Measurements from ENCODE around the gene STARD10.
A peak's percentile ranks its signal among the peaks of the same experiment; 100 is the strongest.

Gene STARD10

DNA sequence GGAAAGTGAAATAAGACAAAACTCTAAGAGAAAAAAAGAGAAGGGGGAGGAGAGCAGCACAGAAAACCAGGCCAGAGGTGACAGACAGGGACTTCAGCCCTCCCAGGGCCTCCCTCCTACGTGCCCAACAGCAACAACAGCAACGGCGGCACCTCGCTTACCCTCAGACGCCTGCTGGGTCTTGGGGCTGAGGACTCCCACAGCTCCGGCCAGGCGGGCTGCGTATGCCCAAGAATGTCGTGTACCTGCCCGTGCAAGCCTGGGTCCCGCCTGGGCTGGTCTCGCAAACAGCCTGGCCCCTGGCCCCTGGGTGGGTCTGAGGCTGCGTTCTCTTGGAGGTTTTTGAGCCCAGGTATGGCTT, 72.2 kb downstream of the STARD10 start:
- H3K4me3 ChIP-seq (ENCODE audit: low read depth, low read length) = peak overlapping the region; percentile 62
- TF ChIP-seq, protein P1, sequence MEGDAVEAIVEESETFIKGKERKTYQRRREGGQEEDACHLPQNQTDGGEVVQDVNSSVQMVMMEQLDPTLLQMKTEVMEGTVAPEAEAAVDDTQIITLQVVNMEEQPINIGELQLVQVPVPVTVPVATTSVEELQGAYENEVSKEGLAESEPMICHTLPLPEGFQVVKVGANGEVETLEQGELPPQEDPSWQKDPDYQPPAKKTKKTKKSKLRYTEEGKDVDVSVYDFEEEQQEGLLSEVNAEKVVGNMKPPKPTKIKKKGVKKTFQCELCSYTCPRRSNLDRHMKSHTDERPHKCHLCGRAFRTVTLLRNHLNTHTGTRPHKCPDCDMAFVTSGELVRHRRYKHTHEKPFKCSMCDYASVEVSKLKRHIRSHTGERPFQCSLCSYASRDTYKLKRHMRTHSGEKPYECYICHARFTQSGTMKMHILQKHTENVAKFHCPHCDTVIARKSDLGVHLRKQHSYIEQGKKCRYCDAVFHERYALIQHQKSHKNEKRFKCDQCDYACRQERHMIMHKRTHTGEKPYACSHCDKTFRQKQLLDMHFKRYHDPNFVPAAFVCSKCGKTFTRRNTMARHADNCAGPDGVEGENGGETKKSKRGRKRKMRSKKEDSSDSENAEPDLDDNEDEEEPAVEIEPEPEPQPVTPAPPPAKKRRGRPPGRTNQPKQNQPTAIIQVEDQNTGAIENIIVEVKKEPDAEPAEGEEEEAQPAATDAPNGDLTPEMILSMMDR (conservative IDR thresholded peaks at IDR 0.05; ENCODE audit: low read depth, low read length) = no peak
- DNase-seq (ENCODE audit: low read depth) = peak; percentile 57

DNA sequence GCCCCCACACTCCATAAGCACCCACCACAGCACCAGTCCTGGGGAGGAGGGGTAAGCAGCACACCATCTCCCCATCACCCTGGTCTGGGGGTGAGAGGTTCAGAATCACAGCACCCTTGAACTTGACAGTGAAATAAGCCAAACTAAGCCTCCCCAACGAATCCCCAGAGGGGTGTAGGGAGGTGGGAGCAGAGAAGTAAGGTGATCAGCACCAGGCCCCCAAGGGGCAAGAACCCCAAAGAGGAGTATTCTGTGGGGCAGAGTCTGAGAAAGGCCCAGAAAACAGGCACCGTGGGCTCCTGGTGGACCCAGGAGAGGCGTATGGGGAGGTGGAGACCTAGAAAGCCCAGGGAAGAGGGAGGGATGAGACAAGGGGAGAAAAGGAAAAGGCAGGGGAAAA, 72.6 kb downstream of the STARD10 start:
- H3K4me3 ChIP-seq (ENCODE audit: low read depth, low read length) = peak overlapping the region; percentile 62

DNA sequence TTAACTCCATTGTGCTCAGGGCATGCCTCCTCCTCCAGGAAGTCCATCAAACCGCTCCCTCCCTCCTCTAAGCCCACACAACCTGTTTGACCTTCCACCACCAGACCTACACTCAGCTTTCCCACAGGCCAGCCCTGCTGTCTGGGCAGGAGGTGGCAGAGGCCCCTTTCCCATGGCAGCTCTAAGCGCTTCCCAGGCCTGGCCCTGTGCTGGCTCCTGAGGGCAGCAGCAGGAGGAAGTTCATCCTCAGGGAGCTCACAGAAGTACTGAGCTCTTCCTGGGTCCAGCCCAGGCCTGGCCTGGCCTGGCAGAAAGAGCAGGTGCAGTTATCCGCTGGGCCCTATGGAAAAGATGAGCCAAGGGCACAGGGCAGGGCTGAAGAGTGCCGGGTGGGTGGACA, 73.1 kb downstream of the STARD10 start:
- TF ChIP-seq, protein P1 (conservative IDR thresholded peaks at IDR 0.05; ENCODE audit: low read depth, low read length) = no peak
- peak overlapping the region; percentile 62 for H3K4me3 ChIP-seq (ENCODE audit: low read depth, low read length)
- DNase-seq (ENCODE audit: low read depth) = no peak

More for the DNA sequence above, 72.6 kb downstream of the STARD10 start:
- TF ChIP-seq, protein P1 (conservative IDR thresholded peaks at IDR 0.05; ENCODE audit: low read depth, low read length) = no peak
- DNase-seq (ENCODE audit: low read depth) = no peak

DNA sequence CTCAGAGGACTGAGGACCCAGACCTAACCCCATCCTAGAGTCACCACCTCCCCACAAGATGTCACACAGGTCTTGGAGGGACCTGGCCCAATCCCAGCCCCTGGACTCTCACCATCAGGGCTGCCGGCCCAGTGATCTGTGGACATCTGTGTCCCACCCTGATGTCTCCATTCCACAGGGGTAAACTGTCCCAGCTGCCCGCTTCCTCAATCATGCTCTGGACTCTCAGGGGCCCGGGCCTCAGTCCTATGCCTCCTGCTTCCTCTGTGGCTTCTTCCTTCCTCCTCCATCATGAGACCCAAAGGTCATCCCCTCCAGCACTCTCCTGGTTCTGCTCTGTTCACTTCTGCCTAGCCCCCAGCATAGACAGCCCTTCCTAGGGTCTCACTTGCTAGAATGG, 73.8 kb downstream of the STARD10 start:
- peak overlapping the region; percentile 17 for H3K4me3 ChIP-seq (ENCODE audit: low read depth, low read length)
- TF ChIP-seq, protein P1 (conservative IDR thresholded peaks at IDR 0.05; ENCODE audit: low read depth, low read length) = no peak

DNA sequence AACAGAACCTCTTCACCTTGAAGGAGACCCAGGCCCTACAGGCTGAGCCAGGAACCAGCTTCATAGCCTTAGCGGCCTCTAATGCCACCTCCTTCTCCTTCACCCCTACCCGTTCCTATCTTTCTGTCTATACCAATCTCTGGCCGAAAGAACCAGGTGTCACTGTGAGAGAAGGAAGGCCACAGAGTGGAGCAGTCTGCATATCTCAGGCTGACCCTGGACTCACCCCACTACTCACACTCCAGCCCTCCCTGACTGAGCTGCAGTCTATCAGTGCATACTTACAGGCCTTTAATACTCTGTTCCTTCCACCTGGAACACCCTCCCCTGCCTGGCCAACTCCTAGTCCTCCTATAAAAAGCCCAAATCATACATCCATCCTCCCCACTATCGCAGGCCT, 74.3 kb downstream of the STARD10 start:
- TF ChIP-seq, protein P1 (conservative IDR thresholded peaks at IDR 0.05; ENCODE audit: low read depth, low read length) = no peak
- H3K4me3 ChIP-seq (ENCODE audit: low read depth, low read length) = no peak overlapping the region
- no peak for DNase-seq (ENCODE audit: low read depth)

More for the DNA sequence above, 73.8 kb downstream of the STARD10 start:
- DNase-seq (ENCODE audit: low read depth) = no peak

DNA sequence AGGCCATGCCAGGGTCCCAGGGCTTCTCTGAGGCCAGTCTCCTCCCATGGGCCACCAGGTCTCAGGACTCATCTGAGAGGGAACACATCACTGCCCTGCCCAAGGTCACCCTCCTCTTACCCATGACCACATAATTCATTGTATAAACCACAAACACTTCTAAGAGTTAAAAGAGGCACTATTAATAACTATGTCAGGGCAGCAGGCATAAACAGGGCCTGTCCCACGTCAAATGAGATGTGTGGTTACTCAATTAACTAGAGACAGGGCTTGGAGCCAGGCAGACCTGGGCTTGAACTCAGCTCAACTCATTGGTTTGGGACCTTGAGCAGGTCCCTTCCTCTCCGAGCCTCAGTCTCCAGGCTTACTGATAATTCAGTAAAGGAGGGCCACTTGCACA, 74.7 kb downstream of the STARD10 start:
- no peak overlapping the region for H3K4me3 ChIP-seq (ENCODE audit: low read depth, low read length)
- TF ChIP-seq, protein P1 (conservative IDR thresholded peaks at IDR 0.05; ENCODE audit: low read depth, low read length) = no peak
- DNase-seq (ENCODE audit: low read depth) = peak; percentile 63

DNA sequence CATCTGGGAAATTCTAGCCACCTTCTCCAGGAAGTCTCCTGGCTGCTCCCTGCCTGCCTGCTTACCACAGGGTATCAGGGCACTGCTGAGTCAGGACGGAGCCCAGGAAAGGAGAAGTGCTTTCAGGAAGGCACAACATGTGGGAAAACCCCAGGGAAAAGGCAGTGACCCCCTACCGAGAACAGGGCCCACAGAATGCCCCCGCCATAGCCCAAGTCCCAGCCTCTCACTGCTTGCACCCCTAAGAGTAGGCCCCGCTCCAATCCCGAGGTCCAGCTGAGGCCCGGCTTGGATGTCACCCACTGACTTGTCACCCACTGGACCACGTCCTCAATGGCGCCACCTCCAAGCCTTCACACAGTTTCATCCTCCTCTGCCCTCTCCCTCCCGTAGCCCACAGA, 75.7 kb downstream of the STARD10 start:
- DNase-seq (ENCODE audit: low read depth) = no peak

More for the DNA sequence above, 75.7 kb downstream of the STARD10 start:
- H3K4me3 ChIP-seq (ENCODE audit: low read depth, low read length) = no peak overlapping the region
- TF ChIP-seq, protein P1 (conservative IDR thresholded peaks at IDR 0.05; ENCODE audit: low read depth, low read length) = no peak

All from choroid plexus epithelial cell (primary cell).